GM06990 (cell line): ENCODE data around the gene DUSP16.
A peak's percentile ranks its signal among the peaks of the same experiment; 100 is the strongest.

Experiments
- DNase-seq: peaks from one replicate; pipeline ENCODE4 v3.0.0-alpha.2; 2011; ENCODE audit not compliant: insufficient read length; ENCODE audit errors: extremely low read depth
- H3K27me3 ChIP-seq: replicated peaks from 2 replicates; pipeline ENCODE4 v1.6.0; 2011; ENCODE audit warnings: low read length; ENCODE audit not compliant: control insufficient read depth, insufficient read depth
- H3K36me3 ChIP-seq: 2 replicates; pipeline ENCODE4 v1.5.1; 2011; ENCODE audit warnings: low read length; ENCODE audit not compliant: control insufficient read depth, insufficient read depth
- H3K4me3 ChIP-seq: replicated peaks from 2 replicates; pipeline ENCODE4 v1.5.1; 2011; ENCODE audit warnings: low read depth, mild to moderate bottlenecking, control low read depth, low read length
- CTCF ChIP-seq: IDR thresholded peaks from 2 replicates; pipeline ENCODE4 v1.5.1; 2011; ENCODE audit warnings: low read length, control low read depth, mild to moderate bottlenecking, inconsistent platforms; ENCODE audit not compliant: insufficient read depth, poor library complexity, severe bottlenecking

The DUSP16 gene

GRCh38 chr12:12442548-12443071 is 120.1 kb downstream of the DUSP16 start:
- Histone ChIP-seq H3K27me3 (no peaks in the 10 kb centered on the region), H3K36me3 (no peaks in the 10 kb centered on the region), H3K4me3 (no peak overlapping the region)
- DNase-seq: no peak
- TF ChIP-seq CTCF: no peak

DNA sequence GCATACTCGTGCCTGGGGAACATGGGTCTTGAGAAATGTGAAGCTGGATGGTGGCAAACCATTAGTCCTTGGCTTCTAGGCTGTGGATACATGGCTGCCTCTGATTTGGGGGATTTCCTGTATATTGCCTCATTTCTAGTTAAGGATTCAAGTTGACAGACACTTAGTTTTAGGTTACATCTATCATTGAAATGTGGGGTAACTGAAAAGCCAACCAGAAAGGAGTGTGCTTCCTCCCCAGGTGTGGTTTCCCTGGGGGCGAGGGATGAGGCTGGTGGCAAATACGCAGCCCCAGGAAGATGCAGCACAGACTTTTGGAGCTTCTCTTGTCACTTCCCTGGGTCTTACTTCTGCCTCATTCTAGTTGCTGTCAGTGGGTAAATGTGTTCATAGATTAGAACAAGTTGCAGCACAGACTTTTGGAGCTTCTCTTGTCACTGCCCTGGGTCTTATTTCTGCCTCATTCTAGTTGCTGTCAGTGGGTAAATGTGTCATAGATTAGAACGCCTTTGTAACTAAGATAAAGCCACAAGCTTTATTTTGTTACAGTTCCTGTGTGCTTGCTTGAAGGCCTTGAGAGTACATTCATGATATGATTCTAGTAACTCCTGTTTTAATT is 120.7 kb downstream of the DUSP16 start:
- no peak overlapping the region for H3K4me3 ChIP-seq
- H3K27me3 ChIP-seq: no peaks in the 10 kb centered on the region
- DNase-seq: peak; percentile 33
- no peak for TF ChIP-seq CTCF
- H3K36me3 ChIP-seq: no peaks in the 10 kb centered on the region

- H3K27me3 ChIP-seq: no peaks in the 10 kb centered on the region
- no peak for TF ChIP-seq CTCF
- DNase-seq: no peak
- H3K36me3 ChIP-seq: no peaks in the 10 kb centered on the region
- no peak overlapping the region for H3K4me3 ChIP-seq
Measured at GRCh38 chr12:12441429-12441807, 121.2 kb downstream of the DUSP16 start.

DNA sequence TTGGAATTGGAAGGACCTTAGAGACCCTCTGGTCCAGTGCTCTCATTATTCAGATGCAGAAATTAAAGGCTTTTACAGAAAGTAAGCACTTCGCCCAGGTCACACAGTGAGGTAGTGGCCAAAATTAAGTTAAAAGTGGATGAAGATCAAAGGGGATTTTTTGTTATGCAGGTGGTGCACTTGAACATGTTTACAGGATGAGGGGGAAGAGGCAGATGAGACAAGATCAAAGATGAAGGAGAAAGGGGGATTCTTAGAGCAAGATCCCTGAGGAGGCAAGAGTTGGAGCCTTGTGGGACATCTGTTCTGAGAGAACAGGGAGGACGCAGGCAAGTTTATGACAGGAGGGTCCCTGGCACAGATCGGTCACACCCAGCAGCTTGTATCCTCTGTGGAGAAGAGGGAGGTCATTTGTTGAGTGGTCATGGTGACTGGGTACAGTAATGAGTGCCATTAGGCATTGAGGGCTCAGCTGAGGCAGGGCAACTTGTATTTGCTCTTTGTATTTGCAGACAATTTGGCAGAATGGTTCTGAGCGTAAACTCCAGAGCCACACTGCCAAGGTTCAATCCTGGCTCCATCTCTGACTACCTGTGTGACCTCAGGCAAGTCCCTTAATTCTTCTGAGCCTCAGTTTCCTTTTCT is 121.8 kb downstream of the DUSP16 start:
- DNase-seq: no peak

GRCh38 chr12:12439636-12440035 is 123.0 kb downstream of the DUSP16 start:
- no peak for TF ChIP-seq CTCF

More for the DNA sequence above, 121.8 kb downstream of the DUSP16 start:
- Histone ChIP-seq H3K36me3 (no peaks in the 10 kb centered on the region), H3K27me3 (no peaks in the 10 kb centered on the region), H3K4me3 (no peak overlapping the region)
- TF ChIP-seq CTCF: no peak

More at GRCh38 chr12:12439636-12440035, 123.0 kb downstream of the DUSP16 start:
- no peak overlapping the region for H3K4me3 ChIP-seq
- H3K36me3 ChIP-seq: peaks cover 2% of the 10 kb centered on the region; the same call in 1 of the 2 replicates
- H3K27me3 ChIP-seq: no peaks in the 10 kb centered on the region
- DNase-seq: no peak
